K562 (cell line): Measurements from ENCODE around the gene NAV2. TPM values are rescaled to one million over a fixed set of nuclear protein-coding genes. Genes with fewer than 3 reads are reported as not detected.

ENCODE experiments used
- ATAC-seq: fragments of 200-7000 bp; cut with Tn5 transposase; 3 replicates; pipeline ENCODE4 v1.9.1; 2020; ENCODE audit warnings: moderate library complexity
- BruUV-seq: library from RNA; stranded (reverse); fragments of 400-500 nt; replicated peaks from 2 replicates; lab custom pipeline; 2021; lab: Mats Ljungman, UMichigan
- CTCF ChIA-PET: fragments of 300-600 bp; formaldehyde crosslinking; extraction: SDS; loops from one replicate; lab custom pipeline; 2021; ENCODE audit warnings: low intra/inter-chr PET ratio; lab: Yijun Ruan, JAX
- POLR2A ChIA-PET: fragments of 300-600, 350-650 bp; sonication (Branson Sonifier 250); formaldehyde crosslinking; extraction: SDS; loops from one replicate; lab custom pipeline; 2021; ENCODE audit warnings: antibody characterized with exemption, inconsistent platforms; lab: Yijun Ruan, JAX
- DNase-seq, 4 experiments: peaks; one replicate each; pipeline versions ENCODE4 v3.0.0 to v3.0.0-alpha.2; 2011 to 2018; ENCODE audit warnings: low spot score in 3 of 4, mixed read lengths in 3 of 4; ENCODE audit errors: extremely low read depth in 1 of 4
- FAIRE-seq: peaks from 2 replicates; lab custom pipeline; 2011; peaks lifted over from hg19 to GRCh38; lab: Jason Lieb, UNC
- H2AFZ ChIP-seq: 2 replicates; pipeline ENCODE4 v1.6.0; 2011; ENCODE audit warnings: low read depth, low read length, control low read depth, inconsistent platforms
- H3K27ac ChIP-seq: fragments of 200-600 bp; 3 replicates; pipeline ENCODE4 v1.8.0; 2011; ENCODE audit warnings: low read depth, mild to moderate bottlenecking, control low read depth, inconsistent platforms, low read length, moderate library complexity, mixed read lengths; ENCODE audit errors: extremely low read depth
- H3K27me3 ChIP-seq, 2 experiments: fragments of 300-600 bp in 1 of 2; 2 replicates in 1 of 2; 3 replicates in 1 of 2; pipeline versions ENCODE4 v1.6.0 to v1.8.0; 2011; ENCODE audit warnings: inconsistent platforms in 2 of 2, low read length in 2 of 2, mild to moderate bottlenecking in 1 of 2, mixed read lengths in 1 of 2, moderate library complexity in 1 of 2; ENCODE audit not compliant: control insufficient read depth in 2 of 2, insufficient read depth in 2 of 2
- H3K36me3 ChIP-seq: fragments of 300-600 bp; 3 replicates; pipeline ENCODE4 v1.8.0; 2011; ENCODE audit warnings: mild to moderate bottlenecking, low read length, inconsistent platforms; ENCODE audit not compliant: control insufficient read depth, insufficient read depth
- H3K4me1 ChIP-seq, 2 experiments: fragments of 200-600 bp in 1 of 2; replicated peaks in 1 of 2; 2 replicates in 1 of 2; 3 replicates in 1 of 2; pipeline versions ENCODE4 v1.5.1 to v1.8.0; 2011; ENCODE audit warnings: inconsistent platforms in 2 of 2, low read length in 2 of 2, mild to moderate bottlenecking in 1 of 2, mixed read lengths in 1 of 2, moderate library complexity in 1 of 2; ENCODE audit not compliant: control insufficient read depth in 2 of 2, insufficient read depth in 2 of 2
- H3K4me2 ChIP-seq: 2 replicates; pipeline ENCODE4 v1.6.1; 2011; ENCODE audit warnings: low read length, control low read depth, inconsistent platforms, mixed read lengths; ENCODE audit not compliant: insufficient read depth
- H3K4me3 ChIP-seq: fragments of 200-600 bp; sonication (generic), shearing (Covaris generic); 2 replicates; pipeline ENCODE4 v1.5.1; 2016; ENCODE audit warnings: control low read depth, inconsistent platforms
- H3K79me2 ChIP-seq: fragments of 200-600 bp; 3 replicates; pipeline ENCODE4 v1.8.0; 2011; ENCODE audit warnings: low read length, inconsistent platforms; ENCODE audit not compliant: control insufficient read depth, insufficient read depth
- H3K9ac ChIP-seq, 2 experiments: 2 replicates each; pipeline versions ENCODE4 v1.6.0 to v1.6.1; 2011; ENCODE audit warnings: low read depth in 2 of 2, low read length in 2 of 2, control low read depth in 1 of 2, inconsistent platforms in 1 of 2, mild to moderate bottlenecking in 1 of 2, mixed read lengths in 1 of 2; ENCODE audit not compliant: insufficient read depth in 1 of 2
- H3K9me1 ChIP-seq: one replicate; pipeline ENCODE4 v1.6.0; 2011; ENCODE audit warnings: inconsistent platforms, mild to moderate bottlenecking, low read length, moderate library complexity; ENCODE audit not compliant: control insufficient read depth, insufficient read depth
- H3K9me3 ChIP-seq: replicated peaks from 2 replicates; pipeline ENCODE4 v1.5.1; 2011; ENCODE audit warnings: low read depth, low read length, inconsistent platforms; ENCODE audit not compliant: control insufficient read depth, insufficient read depth
- H4K20me1 ChIP-seq: replicated peaks from 2 replicates; pipeline ENCODE4 v1.6.1; 2011; ENCODE audit warnings: low read length, inconsistent platforms, mixed read lengths; ENCODE audit not compliant: control insufficient read depth, insufficient read depth
- HDAC8 ChIP-seq: fragments of 450-650 bp; IDR thresholded peaks from 2 replicates; pipeline ENCODE4 v1.6.1; 2016; ENCODE audit warnings: mild to moderate bottlenecking, missing genetic modification characterization, moderate library complexity, missing compliant biosample characterization
- HMG20A ChIP-seq: fragments of 450-650 bp; formaldehyde crosslinking; conservative IDR thresholded peaks from 2 replicates; pipeline ENCODE4 v1.4.0; 2020; ENCODE audit warnings: mild to moderate bottlenecking, mixed read lengths
- KAT7 ChIP-seq: sonication (generic); formaldehyde crosslinking; IDR thresholded peaks from 2 replicates; pipeline ENCODE4 v1.8.0; 2022; ENCODE audit warnings: missing genetic modification reagents, mild to moderate bottlenecking, borderline replicate concordance
- PCBP2 ChIP-seq: fragments of 200-400 bp; formaldehyde crosslinking; IDR thresholded peaks from 2 replicates; pipeline ENCODE4 v1.6.1; 2018; ENCODE audit warnings: low read length, low read depth, mild to moderate bottlenecking, moderate library complexity; ENCODE audit not compliant: poor library complexity, severe bottlenecking
- TARDBP ChIP-seq: fragments of 450-650 bp; IDR thresholded peaks from 2 replicates; pipeline ENCODE4 v1.6.1; 2016
- ZEB2 ChIP-seq: fragments of 450-650 bp; IDR thresholded peaks from 2 replicates; pipeline ENCODE4 v1.6.1; 2016
- ZNF695 ChIP-seq: fragments of 450-650 bp; formaldehyde crosslinking; IDR thresholded peaks from 2 replicates; pipeline ENCODE4 v1.4.0; 2020; ENCODE audit warnings: mild to moderate bottlenecking, moderate library complexity
- ZNF785 ChIP-seq: fragments of 250-450 bp; sonication (Bioruptor Pico); IDR thresholded peaks from 2 replicates; pipeline ENCODE4 v1.4.0; 2020; ENCODE audit warnings: mild to moderate bottlenecking
- WGBS: fragments of 100-300 bp; shearing (Covaris generic); methylation state at CpG from one replicate; pipeline ENCODE4 v1.1.6; 2016; ENCODE audit warnings: low coverage, mixed read lengths; ENCODE audit not compliant: insufficient coverage; ENCODE audit errors: missing lambda C conversion rate; 5-methylcytosine and 5-hydroxymethylcytosine counted together
- in situ Hi-C: fragments of 300-500 bp; cut with MboI; formaldehyde crosslinking; loops from 4 replicates; pipeline ENCODE4 v1.15.0; 2018; ENCODE audit warnings: inconsistent platforms, mixed read lengths
- intact Hi-C: fragments of 100-400 bp; cut with micrococcal nuclease; formaldehyde crosslinking; loops from 2 replicates; pipeline ENCODE4 v1.14.2; 2022
- polyA plus RNA-seq, 8 experiments: library from polyadenylated mRNA; depleted of rRNA in 4 of 8; stranded (reverse) in 5 of 8; unstranded in 3 of 8; fragments of >200 nt; fragmentation: Nextera tagmentation in 2 of 8; fragmentation: Illumina TruSeq in 1 of 8; extraction: Ambion mirVana in 2 of 8; extraction: Trizol in 1 of 8; gene quantifications; 2 replicates each; pipeline versions ENCODE4 v1.2.1 to v1.2.3, GENCODE V29; 2011 to 2014; ENCODE audit warnings: inconsistent platforms in 1 of 8, missing spikeins in 1 of 8
- total RNA-seq, 7 experiments: library from RNA; depleted of rRNA in 6 of 7; stranded (reverse); fragments of >200 nt in 6 of 7; fragmentation: Illumina TruSeq in 2 of 7; extraction: Trizol in 2 of 7; gene quantifications; 2 replicates each; pipeline versions ENCODE4 v1.2.1 to v1.2.3, GENCODE V29; 2011 to 2021; ENCODE audit warnings: low replicate concordance in 1 of 7
- TF ChIP-seq, protein P1 (sequence below): sonication (generic); formaldehyde crosslinking; IDR thresholded peaks from 2 replicates; pipeline ENCODE4 v1.8.1; 2022; ENCODE audit warnings: missing genetic modification reagents

Gene NAV2
- total and polyA plus RNA-seq, 9 of the 15 experiments (the other 6 are each of a cell fraction or from before 2014, with no cell fraction given): 0.03 to 0.35 (median 0.05) TPM

DNA sequence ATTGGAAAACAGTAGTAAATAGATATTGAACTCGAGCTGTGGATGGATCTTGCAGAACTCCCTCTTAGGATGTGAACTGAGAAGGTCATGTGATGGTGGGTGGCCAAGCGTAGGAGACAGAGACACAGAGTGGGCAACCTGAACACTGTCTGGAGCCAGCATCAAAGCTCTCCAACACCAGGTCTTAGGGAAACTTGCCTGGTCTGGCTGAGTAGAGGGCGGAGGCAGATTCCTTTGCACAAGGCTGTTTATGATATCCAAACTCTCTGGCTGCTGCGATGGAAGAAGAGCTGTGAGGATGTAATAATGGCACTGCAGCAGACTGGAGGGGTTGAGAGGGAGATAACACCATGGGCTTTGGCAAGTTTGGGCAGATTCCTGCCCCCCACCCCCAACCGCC is 10.1 kb downstream of the NAV2 start (continued):
- TF ChIP-seq, protein P1, sequence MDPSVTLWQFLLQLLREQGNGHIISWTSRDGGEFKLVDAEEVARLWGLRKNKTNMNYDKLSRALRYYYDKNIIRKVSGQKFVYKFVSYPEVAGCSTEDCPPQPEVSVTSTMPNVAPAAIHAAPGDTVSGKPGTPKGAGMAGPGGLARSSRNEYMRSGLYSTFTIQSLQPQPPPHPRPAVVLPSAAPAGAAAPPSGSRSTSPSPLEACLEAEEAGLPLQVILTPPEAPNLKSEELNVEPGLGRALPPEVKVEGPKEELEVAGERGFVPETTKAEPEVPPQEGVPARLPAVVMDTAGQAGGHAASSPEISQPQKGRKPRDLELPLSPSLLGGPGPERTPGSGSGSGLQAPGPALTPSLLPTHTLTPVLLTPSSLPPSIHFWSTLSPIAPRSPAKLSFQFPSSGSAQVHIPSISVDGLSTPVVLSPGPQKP: no peak
- no peak for TF ChIP-seq PCBP2
- TF ChIP-seq KAT7: no peak
- TF ChIP-seq TARDBP: no peak
- TF ChIP-seq ZNF695 (CRISPR knock-in tag): no peak
- TF ChIP-seq HDAC8 (tag): no peak
- no peak for TF ChIP-seq HMG20A (CRISPR knock-in tag)
- TF ChIP-seq ZNF785 (CRISPR knock-in tag): no peak
- no peak for TF ChIP-seq ZEB2

GRCh38 chr11:19723572-19724342 is 11.1 kb downstream of the NAV2 start:
- Histone ChIP-seq H3K9ac (no peak overlapping the region; a peak in 1 of 4 replicates), H3K9me1 (no peaks in the 10 kb centered on the region), H3K27me3 (no peaks in the 10 kb centered on the region; a peak in 1 of 5 replicates), H3K36me3 (no peaks in the 10 kb centered on the region), H3K9me3 (no peaks in the 10 kb centered on the region), H3K4me3 (no peak overlapping the region), H3K79me2 (no peaks in the 10 kb centered on the region), H3K4me2 (no peak overlapping the region), H3K27ac (no peak overlapping the region), H3K4me1 (no peaks in the 10 kb centered on the region), H2AFZ (no peak overlapping the region), H4K20me1 (no peaks in the 10 kb centered on the region; the same call in 1 of the 2 replicates)
- in situ Hi-C loops: no loop called here
- ATAC-seq: no peak
- 4% methylated on average over 5 of the region's 5 CpGs for WGBS
- FAIRE-seq: no peak
- BruUV-seq: no TSS peak
- intact Hi-C loops: no loop called here
- CTCF ChIA-PET: no interaction called here
- DNase-seq: no peak
- POLR2A ChIA-PET: interaction anchor here (0.6 to 1.4 kb wide), 3 partner anchors 12 to 27 kb away, joined by 3 to 7 read pairs (median 3); partner anchors contain the start of gene NAV2
